ENCODE data around the gene AARS2. TPM values are rescaled to one million over a fixed set of nuclear protein-coding genes. Genes with fewer than 3 reads are reported as not detected.

The AARS2 gene
- polyA plus RNA-seq, 1 experiment: 5.8 TPM

DNA sequence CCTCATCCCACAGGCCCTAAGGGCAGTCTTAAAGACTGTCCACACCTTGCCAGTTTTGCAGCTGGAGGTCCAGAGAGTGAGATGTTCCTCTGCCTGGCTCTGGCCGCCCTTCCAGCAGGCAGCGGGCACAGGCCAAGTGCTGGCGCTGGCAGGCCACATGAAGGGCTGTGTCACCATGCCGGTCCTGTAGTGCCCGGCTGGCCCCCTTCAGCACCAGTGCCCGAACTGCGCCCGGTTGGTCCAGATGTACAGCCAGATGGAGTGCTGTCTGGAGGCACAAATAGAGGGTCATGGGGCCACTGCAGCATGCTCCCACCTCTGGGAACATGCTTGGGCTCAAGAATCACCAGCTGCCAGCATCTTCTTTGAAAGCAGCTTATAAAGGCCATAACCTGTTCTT lies 51.6 kb downstream of the AARS2 start:
- CTCF ChIA-PET: interaction anchor here (0.6 to 1.6 kb wide), 2 partner anchors 27 to 51 kb away, joined by 3 to 6 read pairs; partner anchors contain the start of gene AARS2
- TF ChIP-seq, protein P1, sequence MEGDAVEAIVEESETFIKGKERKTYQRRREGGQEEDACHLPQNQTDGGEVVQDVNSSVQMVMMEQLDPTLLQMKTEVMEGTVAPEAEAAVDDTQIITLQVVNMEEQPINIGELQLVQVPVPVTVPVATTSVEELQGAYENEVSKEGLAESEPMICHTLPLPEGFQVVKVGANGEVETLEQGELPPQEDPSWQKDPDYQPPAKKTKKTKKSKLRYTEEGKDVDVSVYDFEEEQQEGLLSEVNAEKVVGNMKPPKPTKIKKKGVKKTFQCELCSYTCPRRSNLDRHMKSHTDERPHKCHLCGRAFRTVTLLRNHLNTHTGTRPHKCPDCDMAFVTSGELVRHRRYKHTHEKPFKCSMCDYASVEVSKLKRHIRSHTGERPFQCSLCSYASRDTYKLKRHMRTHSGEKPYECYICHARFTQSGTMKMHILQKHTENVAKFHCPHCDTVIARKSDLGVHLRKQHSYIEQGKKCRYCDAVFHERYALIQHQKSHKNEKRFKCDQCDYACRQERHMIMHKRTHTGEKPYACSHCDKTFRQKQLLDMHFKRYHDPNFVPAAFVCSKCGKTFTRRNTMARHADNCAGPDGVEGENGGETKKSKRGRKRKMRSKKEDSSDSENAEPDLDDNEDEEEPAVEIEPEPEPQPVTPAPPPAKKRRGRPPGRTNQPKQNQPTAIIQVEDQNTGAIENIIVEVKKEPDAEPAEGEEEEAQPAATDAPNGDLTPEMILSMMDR (IDR thresholded peaks at IDR 0.05; ENCODE audit: low read depth, low read length): no peak
- Histone ChIP-seq H3K27me3 (ENCODE audit: control insufficient read depth, insufficient read depth, low read length) (no peaks in the 10 kb centered on the region), H3K9me3 (ENCODE audit: control insufficient read depth, insufficient read depth, low read length) (no peaks in the 10 kb centered on the region; the same call in 1 of the 2 replicates), H3K4me3 (ENCODE audit: low read depth, low read length) (no peak overlapping the region), H3K27ac (ENCODE audit: low read depth, low read length) (no peak overlapping the region)
- POLR2A ChIA-PET: no interaction called here
- no peak for DNase-seq (ENCODE audit: low read depth, low spot score)

DNA sequence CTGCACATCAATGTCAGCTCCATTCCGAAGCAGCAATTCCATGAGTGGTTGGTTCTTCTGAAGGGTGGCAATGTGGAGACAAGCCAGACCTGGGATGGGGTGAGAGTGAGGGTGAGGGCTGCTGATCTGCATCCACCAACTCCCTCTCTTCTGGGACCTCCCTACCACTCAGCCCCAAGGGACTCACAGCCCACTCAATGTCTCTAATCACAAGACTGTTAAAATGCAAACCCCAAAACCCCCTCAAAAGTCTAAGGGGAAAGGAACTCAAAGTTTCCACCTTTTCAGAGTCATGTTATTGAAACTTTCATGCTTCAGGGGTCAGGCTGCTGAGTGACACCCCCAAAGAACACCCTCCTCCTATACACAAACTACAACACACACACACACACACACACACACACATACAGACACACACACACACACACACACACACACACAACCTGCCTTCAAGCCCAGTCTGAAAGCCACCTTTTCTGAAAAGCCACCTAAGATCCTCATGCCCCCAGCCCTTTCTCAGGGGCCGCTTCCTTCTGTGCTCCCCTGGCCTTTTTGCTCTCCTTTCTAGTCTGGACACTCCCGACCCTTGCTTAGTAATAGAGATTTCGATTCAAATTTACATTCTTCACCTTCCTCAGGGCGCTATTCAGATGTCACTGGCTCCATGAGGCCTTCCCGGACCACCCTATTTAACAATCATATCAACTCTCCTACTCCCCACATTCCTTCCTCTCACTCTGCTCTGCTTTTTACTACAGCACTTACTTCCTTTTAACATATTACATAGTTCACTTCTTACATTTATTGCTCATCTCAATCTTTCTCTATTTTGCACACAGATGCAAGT lies 52.5 kb downstream of the AARS2 start:
- DNase-seq (ENCODE audit: low read depth, low spot score): no peak
- H3K27me3 ChIP-seq (ENCODE audit: control insufficient read depth, insufficient read depth, low read length): no peaks in the 10 kb centered on the region
- no peak overlapping the region for H3K27ac ChIP-seq (ENCODE audit: low read depth, low read length)
- H3K9me3 ChIP-seq (ENCODE audit: control insufficient read depth, insufficient read depth, low read length): no peaks in the 10 kb centered on the region; the same call in 1 of the 2 replicates
- POLR2A ChIA-PET: no interaction called here
- CTCF ChIA-PET: no interaction called here
- no peak overlapping the region for H3K4me3 ChIP-seq (ENCODE audit: low read depth, low read length)
- TF ChIP-seq, protein P1 (IDR thresholded peaks at IDR 0.05; ENCODE audit: low read depth, low read length): no peak

DNA sequence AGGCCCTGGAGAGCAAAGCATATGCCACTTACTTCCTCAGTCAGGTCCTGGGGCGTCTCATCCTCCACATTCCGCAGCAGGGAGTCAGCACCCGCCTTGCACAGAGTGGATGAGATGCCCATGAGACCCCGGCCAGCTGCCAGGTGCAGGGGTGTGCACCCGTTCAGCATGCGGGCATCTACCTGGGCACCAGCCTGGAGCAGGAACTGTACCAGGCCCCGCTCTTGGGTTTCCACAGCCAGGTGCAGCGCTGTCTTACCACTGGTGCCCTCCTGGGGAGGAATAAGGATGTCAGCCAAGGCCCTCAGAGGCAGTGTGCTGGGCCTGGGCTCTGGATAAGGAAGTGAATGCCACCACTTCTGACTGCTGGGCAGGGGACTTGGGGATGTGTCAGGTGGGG lies 53.1 kb downstream of the AARS2 start:
- ChIA-PET POLR2A (no interaction called here), CTCF (no interaction called here)
- TF ChIP-seq, protein P1 (IDR thresholded peaks at IDR 0.05; ENCODE audit: low read depth, low read length): no peak
- Histone ChIP-seq H3K4me3 (ENCODE audit: low read depth, low read length) (no peak overlapping the region), H3K9me3 (ENCODE audit: control insufficient read depth, insufficient read depth, low read length) (no peaks in the 10 kb centered on the region; the same call in 1 of the 2 replicates), H3K27me3 (ENCODE audit: control insufficient read depth, insufficient read depth, low read length) (no peaks in the 10 kb centered on the region), H3K27ac (ENCODE audit: low read depth, low read length) (no peak overlapping the region)
- no peak for DNase-seq (ENCODE audit: low read depth, low spot score)

DNA sequence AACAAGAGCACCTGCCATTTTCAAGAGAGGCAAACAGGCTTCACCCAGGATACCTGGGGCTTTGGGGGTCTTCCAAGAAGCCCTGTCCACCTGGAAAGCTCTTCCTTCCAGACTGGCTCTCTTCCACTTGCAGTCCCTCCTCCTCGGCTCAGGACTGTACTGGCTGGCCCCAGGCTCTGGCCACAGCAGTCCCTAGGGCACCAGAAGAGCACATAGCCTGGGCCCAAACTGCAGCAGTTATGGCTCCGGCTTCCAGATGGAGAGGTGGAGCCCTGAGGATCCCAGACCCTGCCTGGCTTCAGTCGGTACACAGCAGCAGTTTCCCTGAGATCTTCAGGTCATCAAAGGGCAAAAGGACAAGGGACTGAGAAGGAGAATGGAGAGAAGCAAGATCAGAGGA lies 54.2 kb downstream of the AARS2 start:
- H3K4me3 ChIP-seq (ENCODE audit: low read depth, low read length): no peak overlapping the region
- no peak overlapping the region for H3K27ac ChIP-seq (ENCODE audit: low read depth, low read length)
- no peaks in the 10 kb centered on the region; the same call in 1 of the 2 replicates for H3K9me3 ChIP-seq (ENCODE audit: control insufficient read depth, insufficient read depth, low read length)
- CTCF ChIA-PET: interaction anchor here (3.0 kb wide), 1 partner anchor 8 kb away, joined by 18 read pairs; the partner anchor contains the start of gene NFKBIE
- no peak for DNase-seq (ENCODE audit: low read depth, low spot score)
- no peaks in the 10 kb centered on the region for H3K27me3 ChIP-seq (ENCODE audit: control insufficient read depth, insufficient read depth, low read length)
- TF ChIP-seq, protein P1 (IDR thresholded peaks at IDR 0.05; ENCODE audit: low read depth, low read length): no peak
- POLR2A ChIA-PET: no interaction called here

DNA sequence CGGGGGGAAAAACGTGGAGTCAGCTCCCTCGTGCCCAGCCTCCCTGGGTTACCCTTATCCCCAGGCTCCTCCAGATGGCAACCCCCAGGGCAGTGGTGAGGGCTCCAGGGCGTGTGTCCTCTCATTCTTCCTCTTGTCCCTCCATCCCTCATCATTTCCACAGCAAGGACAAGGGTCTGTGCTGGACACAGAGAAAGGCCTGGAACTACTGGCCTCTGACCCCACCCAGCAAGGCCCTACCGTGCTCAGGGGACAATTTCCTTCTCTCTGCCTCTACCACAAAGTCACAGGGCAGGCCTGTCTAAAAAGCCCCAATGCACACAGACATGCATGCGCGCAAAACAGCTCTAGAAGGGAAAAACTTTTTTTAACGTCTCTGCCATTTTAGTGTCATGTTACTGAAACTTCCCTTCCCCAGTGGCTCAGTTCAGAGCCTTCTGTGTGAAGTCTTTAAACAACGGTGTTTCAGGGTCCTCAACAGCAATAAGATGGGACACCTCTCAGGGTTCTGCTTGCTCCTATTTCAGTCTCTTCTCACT lies 54.8 kb downstream of the AARS2 start:
- CTCF ChIA-PET: interaction anchor here (0.5 to 3.0 kb wide), 2 partner anchors 9 to 36 kb away, joined by 5 to 18 read pairs; partner anchors contain the start of gene NFKBIE
- no peak overlapping the region for H3K4me3 ChIP-seq (ENCODE audit: low read depth, low read length)
- H3K9me3 ChIP-seq (ENCODE audit: control insufficient read depth, insufficient read depth, low read length): no peaks in the 10 kb centered on the region; the same call in 1 of the 2 replicates
- no peaks in the 10 kb centered on the region for H3K27me3 ChIP-seq (ENCODE audit: control insufficient read depth, insufficient read depth, low read length)
- no peak for DNase-seq (ENCODE audit: low read depth, low spot score)
- TF ChIP-seq, protein P1 (IDR thresholded peaks at IDR 0.05; ENCODE audit: low read depth, low read length): no peak
- no peak overlapping the region for H3K27ac ChIP-seq (ENCODE audit: low read depth, low read length)
- POLR2A ChIA-PET: interaction anchor here (3.6 kb wide), 1 partner anchor 11 kb away, joined by 107 read pairs; the partner anchor contains the start of gene HSP90AB1
